ENCODE results near the gene C17orf75.

DNA sequence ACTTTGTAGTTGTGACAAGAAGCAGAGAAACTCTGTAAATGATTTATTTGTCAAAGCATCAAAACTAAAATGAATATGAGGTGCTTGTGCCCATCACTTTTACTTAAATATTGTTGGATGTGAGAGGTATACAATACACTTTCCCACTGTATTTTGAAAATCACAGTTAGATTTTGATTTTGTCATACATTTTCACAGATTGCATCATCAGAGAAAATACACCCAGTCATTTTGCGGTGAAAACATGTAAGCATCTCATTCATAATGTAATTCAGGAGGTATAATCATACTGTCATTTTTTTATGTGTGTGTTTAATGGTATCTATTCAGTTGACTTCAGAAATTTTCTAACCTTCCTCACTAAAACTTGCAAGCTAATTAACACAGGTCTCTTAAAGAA lies 19.3 kb upstream of the C17orf75 start:
- TF ChIP-seq POLR2A (IDR thresholded peaks at IDR 0.05) (no peak), CTCF (IDR thresholded peaks at IDR 0.05 in 8 of 11, conservative IDR thresholded peaks at IDR 0.05 in 3 of 11) (no peak)

Measured in spleen (tissue), 7 donors.